OCI-LY3 (cell line): ENCODE measurements around the gene PLPP2.

Source experiments
- CTCF ChIP-seq: fragments of 200-600, 300-600 bp; sonication (generic); IDR thresholded peaks from 2 replicates; pipeline ENCODE4 v1.5.1; 2014; ENCODE audit warnings: antibody characterized with exemption, low read length, low read depth
- EZH2phosphoT487 ChIP-seq: fragments of 200-600 bp; shearing (Covaris generic); IDR thresholded peaks from 2 replicates; pipeline ENCODE4 v1.6.1; 2018; ENCODE audit warnings: antibody characterized with exemption, mixed run types, low read depth

GRCh38 chr19:281156-281853 is 9.9 kb downstream of the PLPP2 start:
- TF ChIP-seq CTCF (no peak), EZH2phosphoT487 (no peak)
